ENCODE measurements around the gene RYR2.

RYR2 gene

GRCh38 chr1:237756304-237756967, 714.5 kb downstream of the RYR2 start:
- Histone ChIP-seq H3K14ac (ENCODE audit: low read length) (no peak overlapping the region), H3K36me3 (ENCODE audit: control insufficient read depth in 1 of 2, insufficient read depth in 2 of 2, low read length in 2 of 2) (no peaks in the 10 kb centered on the region), H3K9ac (ENCODE audit: low read length) (no peak overlapping the region), H4K12ac (ENCODE audit: low read depth, low read length) (no peak overlapping the region), H2AFZ (ENCODE audit: insufficient read depth, low read length, poor library complexity) (no peak overlapping the region), H3K79me2 (ENCODE audit: control insufficient read depth, insufficient read depth, low read length, poor library complexity) (no peaks in the 10 kb centered on the region), H3K27me3 (ENCODE audit: insufficient read depth, low read length) (no peaks in the 10 kb centered on the region), H3K9me3 (ENCODE audit: insufficient read depth, low read depth, low read length) (no peaks in the 10 kb centered on the region), H2BK5ac (ENCODE audit: low read depth, low read length, poor library complexity) (no peak overlapping the region), H4K91ac (ENCODE audit: low read depth, low read length) (no peak overlapping the region), H3K4me2 (ENCODE audit: low read length) (no peak overlapping the region), H3K27ac (ENCODE audit: low read depth, low read length) (no peak overlapping the region), H3K18ac (ENCODE audit: low read length) (no peak overlapping the region), H3K79me1 (ENCODE audit: low read length) (no peaks in the 10 kb centered on the region), H4K8ac (ENCODE audit: low read depth, low read length) (no peak overlapping the region), H2BK120ac (ENCODE audit: insufficient read depth, low read length, poor library complexity) (no peak overlapping the region), H2AK5ac (ENCODE audit: low read length) (no peak overlapping the region), H3K23ac (ENCODE audit: low read length) (no peak overlapping the region), H3K4me3 (ENCODE audit: low read depth, low read length) (no peak overlapping the region), H2BK12ac (ENCODE audit: low read length) (no peak overlapping the region), H3K4me1 (ENCODE audit: control insufficient read depth in 1 of 2, insufficient read depth in 2 of 2, low read length in 2 of 2) (peaks cover 0 to 2% of the 10 kb centered on the region in 2 experiments), H3K4ac (ENCODE audit: low read depth, low read length) (no peak overlapping the region)
- DNase-seq: no peak
- WGBS (ENCODE audit: extremely low coverage, insufficient coverage, insufficient read length): no CpG with 5 or more reads among the region's 12 CpGs

GRCh38 chr1:237759377-237759776, 717.4 kb downstream of the RYR2 start:
- Histone ChIP-seq H2BK5ac (ENCODE audit: low read depth, low read length, poor library complexity) (no peak overlapping the region), H3K4me3 (ENCODE audit: low read depth, low read length) (no peak overlapping the region), H4K8ac (ENCODE audit: low read depth, low read length) (no peak overlapping the region), H3K23ac (ENCODE audit: low read length) (no peak overlapping the region), H2BK12ac (ENCODE audit: low read length) (no peak overlapping the region), H3K9me3 (ENCODE audit: insufficient read depth, low read depth, low read length) (no peaks in the 10 kb centered on the region), H3K14ac (ENCODE audit: low read length) (no peak overlapping the region), H3K4me1 (ENCODE audit: control insufficient read depth in 1 of 2, insufficient read depth in 2 of 2, low read length in 2 of 2) (no peaks in the 10 kb centered on the region), H3K27ac (ENCODE audit: low read depth, low read length) (no peak overlapping the region), H4K12ac (ENCODE audit: low read depth, low read length) (no peak overlapping the region), H4K91ac (ENCODE audit: low read depth, low read length) (no peak overlapping the region), H3K79me2 (ENCODE audit: control insufficient read depth, insufficient read depth, low read length, poor library complexity) (no peaks in the 10 kb centered on the region), H2AK5ac (ENCODE audit: low read length) (no peak overlapping the region), H2AFZ (ENCODE audit: insufficient read depth, low read length, poor library complexity) (no peak overlapping the region), H3K4ac (ENCODE audit: low read depth, low read length) (no peak overlapping the region), H3K18ac (ENCODE audit: low read length) (no peak overlapping the region), H3K4me2 (ENCODE audit: low read length) (no peak overlapping the region), H3K79me1 (ENCODE audit: low read length) (no peaks in the 10 kb centered on the region), H3K9ac (ENCODE audit: low read length) (no peak overlapping the region), H3K27me3 (ENCODE audit: insufficient read depth, low read length) (no peaks in the 10 kb centered on the region), H3K36me3 (ENCODE audit: control insufficient read depth in 1 of 2, insufficient read depth in 2 of 2, low read length in 2 of 2) (no peaks in the 10 kb centered on the region), H2BK120ac (ENCODE audit: insufficient read depth, low read length, poor library complexity) (no peak overlapping the region)
- WGBS (ENCODE audit: extremely low coverage, insufficient coverage, insufficient read length): no CpG with 5 or more reads among the region's 5 CpGs
- DNase-seq: peak; percentile 31 to 50

- no peak overlapping the region for H2BK12ac ChIP-seq (ENCODE audit: low read length)
- no peak overlapping the region for H3K27ac ChIP-seq (ENCODE audit: low read depth, low read length)
- no peak overlapping the region for H2AK5ac ChIP-seq (ENCODE audit: low read length)
- H3K14ac ChIP-seq (ENCODE audit: low read length): no peak overlapping the region
- H3K18ac ChIP-seq (ENCODE audit: low read length): no peak overlapping the region
- DNase-seq: no peak
- H4K8ac ChIP-seq (ENCODE audit: low read depth, low read length): no peak overlapping the region
- H3K36me3 ChIP-seq (ENCODE audit: control insufficient read depth in 1 of 2, insufficient read depth in 2 of 2, low read length in 2 of 2): no peaks in the 10 kb centered on the region
- no peak overlapping the region for H2BK5ac ChIP-seq (ENCODE audit: low read depth, low read length, poor library complexity)
- H3K9me3 ChIP-seq (ENCODE audit: insufficient read depth, low read depth, low read length): no peaks in the 10 kb centered on the region
- H3K4me3 ChIP-seq (ENCODE audit: low read depth, low read length): no peak overlapping the region
- no peak overlapping the region for H3K23ac ChIP-seq (ENCODE audit: low read length)
- H2AFZ ChIP-seq (ENCODE audit: insufficient read depth, low read length, poor library complexity): no peak overlapping the region
- H3K27me3 ChIP-seq (ENCODE audit: insufficient read depth, low read length): no peaks in the 10 kb centered on the region
- WGBS (ENCODE audit: extremely low coverage, insufficient coverage, insufficient read length): no CpG with 5 or more reads among the region's 5 CpGs
- no peak overlapping the region for H3K4me2 ChIP-seq (ENCODE audit: low read length)
- H3K4ac ChIP-seq (ENCODE audit: low read depth, low read length): no peak overlapping the region
- H3K79me1 ChIP-seq (ENCODE audit: low read length): no peaks in the 10 kb centered on the region
- H3K79me2 ChIP-seq (ENCODE audit: control insufficient read depth, insufficient read depth, low read length, poor library complexity): no peaks in the 10 kb centered on the region
- no peak overlapping the region for H4K91ac ChIP-seq (ENCODE audit: low read depth, low read length)
- H3K4me1 ChIP-seq (ENCODE audit: control insufficient read depth in 1 of 2, insufficient read depth in 2 of 2, low read length in 2 of 2): no peaks in the 10 kb centered on the region
- no peak overlapping the region for H4K12ac ChIP-seq (ENCODE audit: low read depth, low read length)
- H3K9ac ChIP-seq (ENCODE audit: low read length): no peak overlapping the region
- H2BK120ac ChIP-seq (ENCODE audit: insufficient read depth, low read length, poor library complexity): no peak overlapping the region
Observed at GRCh38 chr1:237760951-237761350, 719.0 kb downstream of the RYR2 start.

GRCh38 chr1:237763137-237763536, 721.2 kb downstream of the RYR2 start:
- H3K14ac ChIP-seq (ENCODE audit: low read length): no peak overlapping the region
- H3K4me1 ChIP-seq (ENCODE audit: control insufficient read depth in 1 of 2, insufficient read depth in 2 of 2, low read length in 2 of 2): no peaks in the 10 kb centered on the region
- H4K12ac ChIP-seq (ENCODE audit: low read depth, low read length): no peak overlapping the region
- no peak overlapping the region for H3K4ac ChIP-seq (ENCODE audit: low read depth, low read length)
- H3K4me2 ChIP-seq (ENCODE audit: low read length): no peak overlapping the region
- no peak overlapping the region for H2BK120ac ChIP-seq (ENCODE audit: insufficient read depth, low read length, poor library complexity)
- H2BK5ac ChIP-seq (ENCODE audit: low read depth, low read length, poor library complexity): no peak overlapping the region
- H4K91ac ChIP-seq (ENCODE audit: low read depth, low read length): no peak overlapping the region
- H2BK12ac ChIP-seq (ENCODE audit: low read length): no peak overlapping the region
- H3K9me3 ChIP-seq (ENCODE audit: insufficient read depth, low read depth, low read length): no peaks in the 10 kb centered on the region
- H3K18ac ChIP-seq (ENCODE audit: low read length): no peak overlapping the region
- no peak for DNase-seq
- H4K8ac ChIP-seq (ENCODE audit: low read depth, low read length): no peak overlapping the region
- no peaks in the 10 kb centered on the region for H3K79me1 ChIP-seq (ENCODE audit: low read length)
- no CpG with 5 or more reads among the region's 7 CpGs for WGBS (ENCODE audit: extremely low coverage, insufficient coverage, insufficient read length)
- H3K27ac ChIP-seq (ENCODE audit: low read depth, low read length): no peak overlapping the region
- no peak overlapping the region for H3K4me3 ChIP-seq (ENCODE audit: low read depth, low read length)
- no peak overlapping the region for H2AFZ ChIP-seq (ENCODE audit: insufficient read depth, low read length, poor library complexity)
- H3K27me3 ChIP-seq (ENCODE audit: insufficient read depth, low read length): no peaks in the 10 kb centered on the region
- no peak overlapping the region for H3K23ac ChIP-seq (ENCODE audit: low read length)
- no peaks in the 10 kb centered on the region for H3K36me3 ChIP-seq (ENCODE audit: control insufficient read depth in 1 of 2, insufficient read depth in 2 of 2, low read length in 2 of 2)
- H3K79me2 ChIP-seq (ENCODE audit: control insufficient read depth, insufficient read depth, low read length, poor library complexity): no peaks in the 10 kb centered on the region
- H3K9ac ChIP-seq (ENCODE audit: low read length): no peak overlapping the region
- no peak overlapping the region for H2AK5ac ChIP-seq (ENCODE audit: low read length)
